HCT116 (cell line): ENCODE data around the gene KY.

Source experiments
- CBX3 ChIP-seq: IDR thresholded peaks from 2 replicates; pipeline ENCODE4 v1.6.1; 2012; ENCODE audit warnings: low read depth
- CTCF ChIP-seq, 3 experiments: fragments of 200-600 bp in 1 of 3; sonication (generic) in 1 of 3; IDR thresholded peaks in 2 of 3; conservative IDR thresholded peaks in 1 of 3; 2 replicates each; pipeline ENCODE4 v1.5.1; 2012 to 2017; ENCODE audit warnings: low read depth in 2 of 3, low read length in 2 of 3, antibody characterized with exemption in 1 of 3, borderline replicate concordance in 1 of 3, control low read depth in 1 of 3, mild to moderate bottlenecking in 1 of 3, mixed read lengths in 1 of 3, mixed run types in 1 of 3, moderate library complexity in 1 of 3; ENCODE audit not compliant: insufficient read depth in 1 of 3
- EGR1 ChIP-seq: IDR thresholded peaks from 2 replicates; pipeline ENCODE4 v1.6.1; 2012; ENCODE audit warnings: low read depth
- EZH2 ChIP-seq: fragments of 200-600 bp; sonication (generic); IDR thresholded peaks from 2 replicates; pipeline ENCODE4 v1.6.1; 2017; ENCODE audit warnings: antibody characterized with exemption, mixed run types
- FOSL1 ChIP-seq: IDR thresholded peaks from 2 replicates; pipeline ENCODE4 v1.6.1; 2012; ENCODE audit warnings: low read depth
- MAX ChIP-seq: IDR thresholded peaks from 2 replicates; pipeline ENCODE4 v1.6.1; 2012
- POLR2A ChIP-seq: IDR thresholded peaks from 2 replicates; pipeline ENCODE4 v1.7.0; 2011; ENCODE audit warnings: borderline replicate concordance; ENCODE audit not compliant: insufficient read depth, insufficient read length; ENCODE audit errors: extremely low read depth
- POLR2AphosphoS5 ChIP-seq: IDR thresholded peaks from 2 replicates; pipeline ENCODE4 v1.6.1; 2011; ENCODE audit warnings: mild to moderate bottlenecking, low read depth, low read length, moderate library complexity
- SP1 ChIP-seq: IDR thresholded peaks from 2 replicates; pipeline ENCODE4 v1.6.1; 2012; ENCODE audit warnings: low read depth
- YY1 ChIP-seq: IDR thresholded peaks from 2 replicates; pipeline ENCODE4 v1.6.1; 2011; ENCODE audit warnings: low read length, low read depth, moderate library complexity, mild to moderate bottlenecking; ENCODE audit not compliant: insufficient replicate concordance; ENCODE audit errors: extremely low read depth

DNA sequence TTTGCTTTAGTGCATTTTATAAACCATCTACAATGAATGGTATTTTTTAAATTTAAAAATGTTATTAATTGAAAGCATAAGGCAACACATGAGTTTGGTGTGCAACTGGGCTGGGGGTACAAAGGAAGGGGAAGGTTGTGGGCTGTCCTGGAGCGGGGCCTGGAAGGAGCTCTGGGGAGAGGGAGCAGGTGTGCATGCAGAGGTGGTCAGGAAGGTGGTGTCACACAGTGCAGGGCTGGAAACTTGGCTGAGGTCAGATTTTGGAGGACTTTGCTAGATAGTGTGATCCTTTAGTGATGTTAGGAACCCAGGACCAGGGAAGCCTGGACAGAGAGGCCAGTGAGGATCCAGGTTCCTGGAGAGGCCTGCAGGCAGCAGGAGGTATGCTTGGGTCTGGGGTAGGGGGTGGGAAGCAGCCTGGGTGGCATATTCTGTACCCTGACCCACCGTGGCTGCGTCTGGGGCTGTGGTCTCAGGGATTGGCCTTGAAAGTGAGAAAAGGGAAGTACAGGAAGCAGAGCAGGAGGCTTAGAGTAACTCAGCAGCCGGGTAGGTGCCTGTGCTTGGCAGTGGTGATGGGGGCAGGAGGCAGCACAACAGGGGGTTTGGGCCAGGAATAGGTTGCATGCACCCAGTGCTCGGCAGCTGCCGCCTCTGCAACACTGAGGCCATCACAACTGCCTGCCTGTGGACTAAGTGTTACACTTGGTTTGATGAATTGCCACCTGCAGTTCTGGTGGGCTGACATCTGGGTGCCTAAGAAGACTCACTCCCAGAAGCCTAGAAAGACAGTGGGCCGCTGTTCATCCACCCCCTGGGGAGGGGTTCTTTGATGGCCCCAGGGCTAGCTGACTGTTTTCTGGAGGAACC, 33.0 kb downstream of the KY start:
- TF ChIP-seq SP1 (no peak), CTCF (IDR thresholded peaks at IDR 0.05 in 2 of 3, conservative IDR thresholded peaks at IDR 0.05 in 1 of 3; ENCODE audit: borderline replicate concordance in 1 of 3, insufficient read depth in 1 of 3, low read depth in 2 of 3, low read length in 2 of 3) (no peak), YY1 (no peak), MAX (no peak), EZH2 (no peak), FOSL1 (no peak), CBX3 (no peak), EGR1 (no peak), POLR2AphosphoS5 (no peak), POLR2A (no peak)
